Measurements from ENCODE around the gene PVRIG.
"Not testable (repeated sequence)": the region's sequence is repeated elsewhere in the genome, so short reads cannot be mapped to it uniquely, and the experiment has no call there.

Gene PVRIG

DNA sequence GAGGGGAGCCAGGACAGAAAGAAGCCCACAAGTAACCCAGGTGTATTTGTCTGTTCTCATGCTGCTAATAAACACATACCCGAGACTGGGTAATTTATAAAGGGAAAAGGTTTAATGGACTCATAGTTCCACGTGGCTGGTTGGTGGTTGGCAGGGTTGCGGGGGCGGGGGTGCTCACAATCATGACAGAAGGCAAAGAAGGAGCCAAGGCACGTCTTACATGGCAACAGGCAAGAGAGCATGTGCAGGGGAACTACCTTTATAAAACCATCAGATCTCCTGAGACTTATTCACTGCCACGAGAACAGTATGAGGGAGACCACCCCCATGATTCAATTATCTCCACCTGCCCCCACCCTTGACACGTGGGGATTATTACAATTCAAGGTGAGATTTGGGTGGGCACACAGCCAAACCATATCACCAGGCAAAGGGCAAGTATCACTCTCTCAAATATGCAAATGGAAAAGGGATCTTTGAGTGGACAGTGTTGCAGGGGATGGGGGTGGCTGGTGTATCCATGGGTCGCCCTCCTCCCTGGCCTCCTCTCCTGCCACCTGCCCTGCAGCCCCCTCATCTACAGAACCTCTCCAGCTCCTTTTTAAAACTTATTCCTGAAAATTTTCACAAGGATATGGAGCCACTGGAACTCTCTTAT, 15.0 kb downstream of the PVRIG start:
- not testable (repeated sequence) for DNase-seq (ENCODE audit: low spot score)

DNA sequence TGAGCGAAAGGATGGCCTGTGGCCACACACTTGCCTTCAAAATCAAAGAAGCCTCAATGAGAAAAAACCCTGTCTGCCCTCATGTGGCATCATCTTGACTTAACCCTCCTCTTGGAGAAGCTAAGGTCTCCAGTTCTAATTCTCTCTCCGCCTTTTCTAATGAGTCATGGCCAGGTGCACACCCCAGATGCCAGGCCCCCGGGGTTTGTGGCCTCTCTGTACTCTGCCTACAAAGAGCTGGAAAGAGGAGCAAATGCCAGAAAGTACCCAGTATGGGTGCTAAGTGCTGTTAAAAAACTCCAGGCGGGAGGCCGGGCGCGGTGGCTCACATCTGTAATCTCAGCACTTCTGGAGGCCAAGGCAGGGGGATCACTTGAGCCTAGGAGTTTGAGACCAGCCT, 20.2 kb downstream of the PVRIG start:
- DNase-seq (ENCODE audit: low spot score), result not testable (repeated sequence)

GRCh38 chr7:100243385-100243784, 23.6 kb downstream of the PVRIG start:
- not testable (repeated sequence) for DNase-seq (ENCODE audit: low spot score)

- not testable (repeated sequence) for DNase-seq (ENCODE audit: low spot score)
Observed at GRCh38 chr7:100244988-100245605, 25.3 kb downstream of the PVRIG start.

DNA sequence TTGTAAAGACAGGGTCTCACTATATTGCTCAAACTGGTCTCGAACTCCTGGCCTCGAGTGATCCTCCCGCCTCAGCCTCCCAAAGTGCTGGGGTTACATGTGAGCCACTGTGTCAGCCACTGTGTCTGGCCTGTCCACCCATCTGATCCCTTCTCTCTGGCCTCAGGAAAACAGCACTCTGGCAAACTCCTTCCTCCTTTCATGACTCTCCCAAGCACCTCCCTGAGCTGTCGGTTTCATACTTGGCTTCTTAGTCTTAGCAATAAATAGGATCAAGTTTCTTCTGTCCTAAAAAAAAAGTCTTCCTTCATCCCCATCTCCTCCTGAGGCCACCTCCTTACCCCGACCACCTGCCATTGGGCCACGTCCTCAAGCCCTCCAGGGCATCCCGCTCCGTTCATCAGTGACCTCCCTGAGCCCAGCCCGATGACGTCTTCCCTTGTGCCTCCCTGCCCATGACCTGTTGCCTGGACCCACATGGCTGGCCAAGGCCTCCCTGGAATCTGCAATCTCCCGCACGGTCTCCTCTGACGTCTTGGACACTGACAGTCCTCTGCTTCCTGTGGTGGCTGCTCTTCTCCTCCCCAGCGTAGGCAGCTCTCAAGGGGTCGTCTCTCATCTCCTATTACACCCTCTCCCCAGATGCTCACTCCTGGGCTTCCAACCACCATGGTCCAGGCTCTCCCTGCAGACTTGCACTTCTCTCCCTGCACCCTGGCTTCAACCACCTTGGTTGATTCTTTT, 26.5 kb downstream of the PVRIG start:
- not testable (repeated sequence) for DNase-seq (ENCODE audit: low spot score)

GRCh38 chr7:100246865-100247137, 27.1 kb downstream of the PVRIG start:
- not testable (repeated sequence) for DNase-seq (ENCODE audit: low spot score)

DNA sequence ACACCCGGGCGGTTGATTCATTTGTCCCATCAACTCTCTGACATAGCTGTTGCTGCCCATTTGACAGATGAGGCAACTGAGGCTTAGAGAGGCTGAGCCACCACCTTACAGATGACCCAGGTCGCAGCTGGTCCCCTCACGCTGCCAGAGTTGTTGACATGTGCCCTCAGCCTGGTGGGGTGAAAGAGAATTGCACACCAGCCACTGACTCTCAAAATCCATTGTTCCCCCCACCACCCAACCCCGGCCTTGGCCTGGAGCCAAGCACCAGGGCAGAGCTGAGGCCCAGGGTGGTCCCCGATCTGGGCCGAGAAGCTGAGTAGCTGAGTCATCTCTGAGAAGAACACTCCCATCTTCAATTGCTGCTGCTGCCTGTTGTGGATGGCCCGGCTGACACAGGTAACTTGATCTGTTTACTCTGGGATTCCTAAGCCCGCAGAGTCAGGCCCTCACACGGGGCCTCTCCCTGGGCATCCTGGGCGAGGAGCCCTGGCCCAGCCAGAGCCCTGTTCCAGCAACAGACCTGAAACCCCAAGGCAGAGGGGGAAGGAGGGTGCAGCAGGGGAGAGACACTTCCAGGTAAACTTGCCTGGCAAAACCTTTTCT, 27.5 kb downstream of the PVRIG start:
- peak; percentile 95 for DNase-seq (ENCODE audit: low spot score)

- DNase-seq (ENCODE audit: low spot score), result no peak
Observed at GRCh38 chr7:100248483-100248882, 28.7 kb downstream of the PVRIG start.

DNA sequence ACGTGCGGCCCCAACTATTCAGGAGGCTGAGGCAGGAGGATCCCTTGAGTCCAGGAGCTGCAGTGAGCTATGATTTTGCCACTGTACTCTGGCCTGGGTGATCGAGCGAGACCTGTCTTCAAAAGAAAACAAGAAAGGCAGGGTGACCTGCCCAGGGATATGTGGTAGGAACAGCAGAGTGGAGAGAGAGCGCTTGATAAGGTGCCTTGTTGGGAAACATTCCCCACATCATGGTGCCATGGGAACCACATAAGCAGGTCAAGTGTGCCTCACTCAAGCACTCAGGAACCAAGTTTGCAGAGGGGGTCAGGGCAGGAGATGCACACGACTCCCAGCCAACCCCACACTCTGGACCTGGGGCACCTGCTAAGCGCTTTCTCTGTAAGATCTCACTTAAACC, 37.3 kb downstream of the PVRIG start:
- DNase-seq (ENCODE audit: low spot score), result no peak

DNA sequence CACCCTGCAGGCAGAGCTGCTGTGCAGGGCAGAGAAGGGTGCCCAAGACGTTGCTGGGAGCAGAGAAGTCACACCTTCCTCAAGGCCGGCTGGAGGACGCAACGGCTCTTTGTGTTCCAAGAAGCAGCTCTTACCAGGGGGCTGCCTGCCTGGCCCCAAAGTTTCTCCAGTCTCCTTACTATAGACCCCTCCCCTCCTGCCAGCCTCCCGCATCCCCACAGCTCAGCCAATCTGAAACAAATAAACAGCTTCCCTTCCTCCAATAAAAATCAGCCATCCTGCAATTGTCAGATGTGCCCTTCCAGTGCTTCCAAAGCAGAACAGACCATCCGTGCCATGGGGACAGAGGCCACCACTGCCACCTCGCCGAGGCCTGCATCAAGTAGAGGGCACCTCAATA, 40.2 kb downstream of the PVRIG start:
- not testable (repeated sequence) for DNase-seq (ENCODE audit: low spot score)

- DNase-seq (ENCODE audit: low spot score), result not testable (repeated sequence)
Observed at GRCh38 chr7:100262896-100263295, 43.1 kb downstream of the PVRIG start.

DNA sequence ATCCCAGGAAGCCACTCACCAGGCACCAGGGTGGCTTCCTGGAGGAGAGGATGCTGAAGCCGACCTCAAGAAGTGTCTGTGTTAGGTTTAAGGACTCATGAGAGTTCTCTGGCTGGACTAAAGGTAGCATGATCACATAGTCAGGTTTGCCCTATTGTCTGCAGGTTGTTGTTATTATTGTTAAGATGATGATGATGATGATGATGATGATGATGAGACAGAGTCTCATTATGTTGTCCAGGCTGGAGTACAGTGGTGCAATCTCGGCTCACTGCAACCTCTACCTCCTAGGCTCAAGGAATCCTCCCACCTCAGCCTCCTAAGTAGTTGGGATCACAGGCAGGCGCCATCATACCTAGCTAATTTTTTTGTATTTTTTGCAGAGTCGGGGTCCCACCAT, 44.5 kb downstream of the PVRIG start:
- not testable (repeated sequence) for DNase-seq (ENCODE audit: low spot score)

DNA sequence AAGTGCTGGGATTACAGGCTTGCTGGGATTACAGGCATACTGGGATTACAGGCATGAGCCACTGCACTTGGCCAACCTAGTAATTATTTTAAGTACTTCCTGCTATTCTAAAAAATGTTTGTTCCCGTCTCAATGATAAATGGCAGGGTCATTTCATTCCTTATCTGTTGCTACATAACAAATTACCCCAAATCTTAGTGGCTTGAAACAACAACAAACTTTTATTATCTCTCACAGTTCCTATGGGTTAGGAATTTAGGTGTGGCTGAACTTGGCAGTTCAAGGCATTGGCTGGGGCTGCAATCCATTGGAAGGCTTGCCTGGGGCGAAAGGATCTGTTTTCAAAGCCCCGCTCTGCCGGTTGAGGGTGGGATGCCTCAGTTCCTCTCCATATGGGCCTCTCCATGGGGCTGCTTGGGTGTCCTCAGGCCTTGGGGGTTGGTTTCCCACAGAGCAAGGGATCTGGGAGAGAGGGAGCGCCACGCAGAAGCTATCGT, 45.0 kb downstream of the PVRIG start:
- DNase-seq (ENCODE audit: low spot score), result not testable (repeated sequence)

- not testable (repeated sequence) for DNase-seq (ENCODE audit: low spot score)
Observed at GRCh38 chr7:100265851-100266250, 46.1 kb downstream of the PVRIG start.

DNA sequence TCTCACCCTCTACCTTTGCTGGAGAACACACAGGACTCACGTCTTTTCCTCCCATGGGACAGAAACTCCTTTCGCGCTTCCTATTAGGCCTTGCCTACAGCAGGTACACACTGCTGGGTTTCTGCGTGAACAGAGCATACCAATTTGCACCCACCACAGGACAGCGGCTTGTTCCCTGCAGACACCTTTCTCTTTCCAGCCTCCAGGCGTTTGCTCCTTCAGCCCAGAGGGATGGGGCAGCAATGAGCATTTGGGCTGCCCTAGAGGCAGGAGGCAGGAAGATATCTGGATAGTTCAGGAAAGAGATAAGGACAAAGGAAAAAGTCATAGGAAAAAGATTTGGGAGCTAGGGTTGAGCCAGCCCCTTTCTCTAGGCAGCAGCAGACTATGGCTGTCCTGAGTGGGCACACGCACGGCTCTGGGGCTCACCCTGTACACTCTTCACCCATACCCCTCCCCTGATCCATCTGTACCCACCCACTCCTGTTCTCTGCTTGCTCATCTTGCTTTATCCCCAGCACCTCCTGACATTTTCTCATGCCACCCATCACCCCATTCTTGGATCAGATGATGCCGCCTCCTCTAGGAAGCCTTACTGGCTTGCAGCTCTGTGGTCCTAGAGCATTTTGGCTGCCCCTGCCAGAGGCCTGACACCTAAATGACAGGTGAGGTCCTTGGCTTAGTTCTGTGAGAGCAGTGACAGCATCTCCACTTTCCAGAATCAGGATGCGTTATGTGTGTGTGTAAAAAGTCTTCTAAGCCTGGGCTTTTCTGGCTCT, 47.0 kb downstream of the PVRIG start:
- no peak for DNase-seq (ENCODE audit: low spot score)

- no peak for DNase-seq (ENCODE audit: low spot score)
Observed at GRCh38 chr7:100267648-100268047, 47.9 kb downstream of the PVRIG start.

DNA sequence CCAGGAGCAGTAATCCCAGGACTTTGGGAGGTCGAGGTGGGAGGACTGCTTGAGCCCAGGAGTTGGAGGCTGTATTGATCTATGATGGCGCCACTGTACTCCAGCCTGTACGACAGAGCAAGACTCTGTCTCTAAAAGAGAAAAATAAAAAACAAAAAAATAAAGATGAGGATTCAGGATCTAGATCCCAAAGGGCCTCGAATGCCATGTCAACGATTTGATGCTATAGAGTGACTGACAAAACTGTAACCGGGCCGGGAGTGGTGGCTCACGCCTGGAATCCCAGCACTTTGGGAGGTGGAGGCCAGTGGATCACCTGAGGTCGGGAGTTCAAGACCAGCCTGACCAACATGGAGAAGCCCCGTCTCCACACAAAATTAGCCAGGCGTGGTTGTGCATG, 49.1 kb downstream of the PVRIG start:
- DNase-seq (ENCODE audit: low spot score), result not testable (repeated sequence)

GRCh38 chr7:100269306-100270045, 49.7 kb downstream of the PVRIG start:
- peak; percentile 46 for DNase-seq (ENCODE audit: low spot score)

- DNase-seq (ENCODE audit: low spot score), result peak; percentile 41
Observed at GRCh38 chr7:100270046-100270918, 50.5 kb downstream of the PVRIG start.

All from SW480 (cell line).